HL-60 (cell line): ENCODE measurements around the gene ATG5.

Experiments used
- DNase-seq, 2 experiments: peaks; one replicate each; pipeline ENCODE4 v3.0.0-alpha.2; 2010 to 2020; ENCODE audit warnings: low read depth in 1 of 2, low spot score in 1 of 2
- H3K27ac ChIP-seq: fragments of 250-450 bp; sonication (Bioruptor Pico); replicated peaks from 2 replicates; pipeline ENCODE4 v1.5.1; 2020; ENCODE audit warnings: mild to moderate bottlenecking, moderate library complexity
- H3K27me3 ChIP-seq: fragments of 250-450 bp; sonication (Bioruptor Pico); 2 replicates; pipeline ENCODE4 v1.5.1; 2021; ENCODE audit warnings: mild to moderate bottlenecking, moderate library complexity; ENCODE audit not compliant: insufficient read depth, poor library complexity, severe bottlenecking
- H3K4me3 ChIP-seq: replicated peaks from 2 replicates; pipeline ENCODE4 v1.5.1; 2011; ENCODE audit warnings: mild to moderate bottlenecking, control low read depth, low read length; ENCODE audit not compliant: insufficient read depth
- GABPA ChIP-seq: IDR thresholded peaks from 2 replicates; pipeline ENCODE4 v1.6.1; 2012; ENCODE audit warnings: low read depth
- POLR2AphosphoS5 ChIP-seq: IDR thresholded peaks from 2 replicates; pipeline ENCODE4 v1.6.1; 2012; ENCODE audit warnings: low read depth
- SPI1 ChIP-seq: IDR thresholded peaks from 2 replicates; pipeline ENCODE4 v1.6.1; 2012; ENCODE audit warnings: low read depth, mild to moderate bottlenecking, borderline replicate concordance
- TF ChIP-seq, protein P1 (sequence below): IDR thresholded peaks from one replicate; pipeline ENCODE4 v1.5.1; 2011; ENCODE audit warnings: low read length, control low read depth, inconsistent platforms; ENCODE audit not compliant: insufficient read depth
- TF ChIP-seq, protein P2 (sequence below): IDR thresholded peaks from 2 replicates; pipeline ENCODE4 v1.6.1; 2012; ENCODE audit warnings: low read depth; ENCODE audit not compliant: insufficient replicate concordance

The ATG5 gene

DNA sequence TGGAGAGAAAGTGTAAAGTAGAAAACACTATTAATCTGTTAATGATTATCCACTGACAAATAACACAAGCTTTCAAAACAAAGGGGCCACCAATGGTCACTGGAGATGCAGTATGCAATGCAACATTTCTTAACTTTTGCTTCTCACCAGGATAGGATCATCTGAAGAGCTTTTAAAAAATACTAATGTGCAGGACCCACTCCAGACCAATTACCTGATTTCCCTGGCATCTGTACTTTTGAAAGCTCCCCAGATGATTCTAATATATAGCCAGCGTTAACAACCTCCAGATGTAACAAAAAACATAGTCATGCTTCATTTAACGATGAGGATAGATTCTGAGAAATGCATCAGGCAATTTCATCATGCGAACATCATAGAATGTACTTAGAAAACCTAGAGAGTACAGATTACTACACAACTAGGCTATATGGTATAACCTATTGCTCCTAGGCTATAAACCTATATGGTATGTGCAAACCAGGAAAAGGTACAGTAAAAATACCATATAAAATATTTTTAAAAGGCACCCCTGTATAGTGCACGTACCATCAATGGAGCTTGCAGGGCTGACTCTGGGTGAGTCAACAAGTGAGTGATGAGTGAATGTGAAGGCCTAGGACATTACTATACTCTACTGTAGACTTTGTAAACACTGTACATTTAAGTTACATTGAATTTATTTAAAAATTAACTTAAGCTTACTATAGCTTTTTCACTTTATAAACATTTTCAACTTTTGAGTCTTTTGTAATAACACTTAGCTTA lies 69.2 kb downstream of the ATG5 start:
- TF ChIP-seq SPI1 (no peak), POLR2AphosphoS5 (no peak), GABPA (no peak)
- TF ChIP-seq, protein P1, sequence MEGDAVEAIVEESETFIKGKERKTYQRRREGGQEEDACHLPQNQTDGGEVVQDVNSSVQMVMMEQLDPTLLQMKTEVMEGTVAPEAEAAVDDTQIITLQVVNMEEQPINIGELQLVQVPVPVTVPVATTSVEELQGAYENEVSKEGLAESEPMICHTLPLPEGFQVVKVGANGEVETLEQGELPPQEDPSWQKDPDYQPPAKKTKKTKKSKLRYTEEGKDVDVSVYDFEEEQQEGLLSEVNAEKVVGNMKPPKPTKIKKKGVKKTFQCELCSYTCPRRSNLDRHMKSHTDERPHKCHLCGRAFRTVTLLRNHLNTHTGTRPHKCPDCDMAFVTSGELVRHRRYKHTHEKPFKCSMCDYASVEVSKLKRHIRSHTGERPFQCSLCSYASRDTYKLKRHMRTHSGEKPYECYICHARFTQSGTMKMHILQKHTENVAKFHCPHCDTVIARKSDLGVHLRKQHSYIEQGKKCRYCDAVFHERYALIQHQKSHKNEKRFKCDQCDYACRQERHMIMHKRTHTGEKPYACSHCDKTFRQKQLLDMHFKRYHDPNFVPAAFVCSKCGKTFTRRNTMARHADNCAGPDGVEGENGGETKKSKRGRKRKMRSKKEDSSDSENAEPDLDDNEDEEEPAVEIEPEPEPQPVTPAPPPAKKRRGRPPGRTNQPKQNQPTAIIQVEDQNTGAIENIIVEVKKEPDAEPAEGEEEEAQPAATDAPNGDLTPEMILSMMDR: no peak
- TF ChIP-seq, protein P2, sequence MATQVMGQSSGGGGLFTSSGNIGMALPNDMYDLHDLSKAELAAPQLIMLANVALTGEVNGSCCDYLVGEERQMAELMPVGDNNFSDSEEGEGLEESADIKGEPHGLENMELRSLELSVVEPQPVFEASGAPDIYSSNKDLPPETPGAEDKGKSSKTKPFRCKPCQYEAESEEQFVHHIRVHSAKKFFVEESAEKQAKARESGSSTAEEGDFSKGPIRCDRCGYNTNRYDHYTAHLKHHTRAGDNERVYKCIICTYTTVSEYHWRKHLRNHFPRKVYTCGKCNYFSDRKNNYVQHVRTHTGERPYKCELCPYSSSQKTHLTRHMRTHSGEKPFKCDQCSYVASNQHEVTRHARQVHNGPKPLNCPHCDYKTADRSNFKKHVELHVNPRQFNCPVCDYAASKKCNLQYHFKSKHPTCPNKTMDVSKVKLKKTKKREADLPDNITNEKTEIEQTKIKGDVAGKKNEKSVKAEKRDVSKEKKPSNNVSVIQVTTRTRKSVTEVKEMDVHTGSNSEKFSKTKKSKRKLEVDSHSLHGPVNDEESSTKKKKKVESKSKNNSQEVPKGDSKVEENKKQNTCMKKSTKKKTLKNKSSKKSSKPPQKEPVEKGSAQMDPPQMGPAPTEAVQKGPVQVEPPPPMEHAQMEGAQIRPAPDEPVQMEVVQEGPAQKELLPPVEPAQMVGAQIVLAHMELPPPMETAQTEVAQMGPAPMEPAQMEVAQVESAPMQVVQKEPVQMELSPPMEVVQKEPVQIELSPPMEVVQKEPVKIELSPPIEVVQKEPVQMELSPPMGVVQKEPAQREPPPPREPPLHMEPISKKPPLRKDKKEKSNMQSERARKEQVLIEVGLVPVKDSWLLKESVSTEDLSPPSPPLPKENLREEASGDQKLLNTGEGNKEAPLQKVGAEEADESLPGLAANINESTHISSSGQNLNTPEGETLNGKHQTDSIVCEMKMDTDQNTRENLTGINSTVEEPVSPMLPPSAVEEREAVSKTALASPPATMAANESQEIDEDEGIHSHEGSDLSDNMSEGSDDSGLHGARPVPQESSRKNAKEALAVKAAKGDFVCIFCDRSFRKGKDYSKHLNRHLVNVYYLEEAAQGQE: no peak
- DNase-seq: no peak
- no peak overlapping the region for H3K27ac ChIP-seq
- H3K27me3 ChIP-seq: no peaks in the 10 kb centered on the region
- no peak overlapping the region for H3K4me3 ChIP-seq

DNA sequence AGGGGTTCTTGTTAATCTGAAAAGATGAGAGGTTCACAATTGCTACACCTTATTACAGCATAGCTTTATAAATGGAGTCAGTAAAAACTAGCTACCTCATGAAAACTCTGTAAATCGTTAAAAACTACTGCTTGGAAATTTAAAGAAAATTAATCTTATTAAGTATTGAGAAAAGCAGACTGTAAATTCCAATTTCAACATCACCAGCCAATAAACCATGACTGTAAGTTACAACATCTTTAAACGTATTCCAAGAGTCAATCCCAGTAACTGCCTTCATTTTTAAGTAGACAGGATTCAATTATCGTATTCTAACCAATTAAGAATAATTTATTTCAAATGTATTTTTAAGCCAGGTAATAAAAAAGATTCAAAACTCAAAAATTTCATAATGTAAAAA lies 70.3 kb downstream of the ATG5 start:
- no peak overlapping the region for H3K27ac ChIP-seq
- H3K27me3 ChIP-seq: no peaks in the 10 kb centered on the region
- no peak overlapping the region for H3K4me3 ChIP-seq
- DNase-seq: no peak
- no peak for TF ChIP-seq POLR2AphosphoS5
- no peak for TF ChIP-seq GABPA

DNA sequence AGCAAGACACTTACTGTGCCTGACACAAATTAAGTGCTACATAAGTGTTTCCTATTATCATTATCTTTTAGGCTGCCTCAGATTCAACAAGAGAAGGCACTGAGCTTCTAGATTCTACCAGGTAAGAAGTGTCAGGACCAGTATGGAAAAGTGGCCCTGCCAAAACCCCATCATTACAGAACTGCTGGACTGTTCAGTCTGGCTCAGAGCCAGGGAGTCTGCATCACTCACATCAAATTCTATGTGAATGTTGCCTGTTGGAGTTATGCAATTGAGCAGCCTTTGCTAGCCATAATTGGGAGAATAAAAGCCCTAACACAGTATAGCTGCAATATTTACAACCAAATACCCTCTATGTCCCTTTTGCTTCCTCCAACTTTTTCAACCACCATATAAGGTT lies 70.9 kb downstream of the ATG5 start:
- TF ChIP-seq, protein P1: no peak
- TF ChIP-seq POLR2AphosphoS5 (no peak), GABPA (no peak), SPI1 (no peak)
- TF ChIP-seq, protein P2: no peak
- no peak for DNase-seq
- H3K27ac ChIP-seq: no peak overlapping the region

DNA sequence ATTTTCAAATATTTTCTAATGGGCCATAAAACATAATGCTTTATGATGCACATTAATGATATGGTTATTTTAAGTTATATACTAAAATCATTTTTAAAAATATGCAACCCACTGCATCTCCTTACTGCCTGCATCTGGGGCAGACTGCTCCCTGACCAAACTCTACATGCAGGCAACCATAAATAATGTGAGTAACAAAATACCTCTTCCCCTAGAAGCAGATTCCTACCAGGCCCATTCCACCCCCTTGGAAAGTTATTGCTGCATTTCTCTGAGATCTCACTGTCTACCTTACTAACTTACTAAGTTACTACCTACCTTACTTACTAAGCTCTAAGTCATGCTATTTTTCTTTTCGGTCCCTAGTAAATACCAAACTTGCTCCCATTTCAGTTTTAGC lies 71.8 kb downstream of the ATG5 start:
- H3K27ac ChIP-seq: no peak overlapping the region

More for the DNA sequence above, 70.9 kb downstream of the ATG5 start:
- no peaks in the 10 kb centered on the region for H3K27me3 ChIP-seq
- H3K4me3 ChIP-seq: no peak overlapping the region

More for the DNA sequence above, 71.8 kb downstream of the ATG5 start:
- Histone ChIP-seq H3K4me3 (no peak overlapping the region), H3K27me3 (no peaks in the 10 kb centered on the region)
- no peak for DNase-seq
- TF ChIP-seq, protein P1: no peak
- TF ChIP-seq SPI1 (no peak), POLR2AphosphoS5 (no peak), GABPA (no peak)
- TF ChIP-seq, protein P2: no peak
